Mesothelial cell of epicardium (in vitro differentiated cells): ENCODE results near the gene YIPF2. TPM values are rescaled to one million over a fixed set of nuclear protein-coding genes. Genes with fewer than 3 reads are reported as not detected.

ENCODE experiments used
- DNase-seq, 2 experiments: peaks; one replicate each; pipeline ENCODE4 v3.0.0; 2021; ENCODE audit warnings: low spot score in 2 of 2; ENCODE audit not compliant: unreplicated experiment in 2 of 2
- H3K27ac Mint-ChIP-seq: 2 replicates; pipeline ENCODE4 v1.8.0; 2021; ENCODE audit warnings: mixed read lengths
- H3K27me3 Mint-ChIP-seq: 2 replicates; pipeline ENCODE4 v1.8.0; 2021; ENCODE audit warnings: low read depth, mixed read lengths
- H3K36me3 Mint-ChIP-seq: 2 replicates; pipeline ENCODE4 v1.8.0; 2021; ENCODE audit warnings: mixed read lengths
- H3K4me1 Mint-ChIP-seq: 2 replicates; pipeline ENCODE4 v1.8.0; 2021; ENCODE audit warnings: mixed read lengths
- H3K4me3 Mint-ChIP-seq: 2 replicates; pipeline ENCODE4 v1.8.0; 2021; ENCODE audit warnings: mild to moderate bottlenecking, moderate library complexity, mixed read lengths
- H3K9me3 Mint-ChIP-seq: 2 replicates; pipeline ENCODE4 v1.8.0; 2021; ENCODE audit warnings: mixed read lengths
- total RNA-seq: library from RNA; stranded (reverse); gene quantifications from 3 replicates; pipeline ENCODE4 v1.2.1, GENCODE V29; 2021
- TF ChIP-seq, protein P1 (sequence below): fragments of 200-600 bp; sonication (generic); IDR thresholded peaks from one replicate; pipeline ENCODE4 v1.5.0; 2021; ENCODE audit warnings: antibody characterized with exemption; ENCODE audit not compliant: unreplicated experiment

Gene YIPF2
- total RNA-seq, 1 donor from 2014 or later: 62.8 TPM

DNA sequence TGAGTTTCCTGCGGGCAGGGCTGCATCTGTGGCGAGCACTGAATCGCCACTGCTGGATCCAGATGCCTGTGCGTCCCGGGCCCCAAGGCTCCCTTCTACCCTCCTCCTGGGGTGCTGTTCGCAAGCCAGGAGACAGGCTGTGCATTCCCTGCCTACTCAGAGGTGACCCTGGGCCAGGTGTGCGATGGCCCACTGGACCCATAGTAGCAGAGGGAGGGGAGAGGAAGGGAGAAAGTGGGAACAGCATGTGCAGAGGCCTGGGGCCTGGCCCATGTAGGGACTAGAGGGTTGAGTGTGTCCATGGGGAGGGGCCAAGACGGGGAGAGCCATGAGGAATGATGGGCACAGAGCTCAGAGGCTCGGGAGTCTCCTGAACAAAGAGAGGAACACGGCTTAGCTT, 29.8 kb downstream of the YIPF2 start:
- Mint-ChIP-seq H3K9me3 (peaks cover 7% of the 10 kb centered on the region), H3K4me3 (no peak overlapping the region), H3K4me1 (peaks cover 15% of the 10 kb centered on the region), H3K27ac (no peak overlapping the region), H3K27me3 (no peaks in the 10 kb centered on the region), H3K36me3 (peaks cover 6% of the 10 kb centered on the region)
- DNase-seq: no peak
- TF ChIP-seq, protein P1, sequence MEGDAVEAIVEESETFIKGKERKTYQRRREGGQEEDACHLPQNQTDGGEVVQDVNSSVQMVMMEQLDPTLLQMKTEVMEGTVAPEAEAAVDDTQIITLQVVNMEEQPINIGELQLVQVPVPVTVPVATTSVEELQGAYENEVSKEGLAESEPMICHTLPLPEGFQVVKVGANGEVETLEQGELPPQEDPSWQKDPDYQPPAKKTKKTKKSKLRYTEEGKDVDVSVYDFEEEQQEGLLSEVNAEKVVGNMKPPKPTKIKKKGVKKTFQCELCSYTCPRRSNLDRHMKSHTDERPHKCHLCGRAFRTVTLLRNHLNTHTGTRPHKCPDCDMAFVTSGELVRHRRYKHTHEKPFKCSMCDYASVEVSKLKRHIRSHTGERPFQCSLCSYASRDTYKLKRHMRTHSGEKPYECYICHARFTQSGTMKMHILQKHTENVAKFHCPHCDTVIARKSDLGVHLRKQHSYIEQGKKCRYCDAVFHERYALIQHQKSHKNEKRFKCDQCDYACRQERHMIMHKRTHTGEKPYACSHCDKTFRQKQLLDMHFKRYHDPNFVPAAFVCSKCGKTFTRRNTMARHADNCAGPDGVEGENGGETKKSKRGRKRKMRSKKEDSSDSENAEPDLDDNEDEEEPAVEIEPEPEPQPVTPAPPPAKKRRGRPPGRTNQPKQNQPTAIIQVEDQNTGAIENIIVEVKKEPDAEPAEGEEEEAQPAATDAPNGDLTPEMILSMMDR: no peak

DNA sequence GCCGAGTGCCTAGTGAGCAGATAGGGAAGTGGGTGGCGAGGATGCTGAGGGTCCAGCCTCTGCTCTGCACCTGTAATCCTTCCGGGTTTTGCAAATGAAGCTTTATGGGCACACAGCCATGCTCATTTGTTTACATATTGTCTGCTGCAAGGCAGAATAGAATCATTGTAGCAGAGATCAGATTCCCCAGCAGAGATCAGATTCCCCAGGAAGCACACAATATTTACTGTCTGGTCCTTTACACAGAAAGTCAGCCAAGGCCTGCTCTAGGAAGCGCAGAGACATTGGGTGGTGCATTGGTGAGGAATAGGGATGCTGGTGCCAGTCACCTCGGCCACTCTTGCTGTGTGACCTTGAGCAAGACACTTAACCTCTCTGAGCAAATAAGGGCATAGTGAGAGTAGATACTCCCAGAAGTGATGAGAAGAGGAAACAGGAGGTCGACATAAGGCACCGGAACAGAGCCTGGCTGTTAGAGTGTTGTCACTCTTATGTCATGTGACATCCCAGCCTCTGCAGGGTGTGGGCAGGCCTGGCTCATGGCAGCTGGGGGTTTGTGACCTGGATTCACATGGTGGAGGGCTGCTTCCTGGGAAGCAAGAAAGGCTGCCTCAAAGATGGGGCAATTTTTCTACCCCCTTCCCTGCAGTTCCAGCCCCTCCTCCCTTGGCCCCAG, 31.4 kb downstream of the YIPF2 start:
- Mint-ChIP-seq H3K4me3 (no peak overlapping the region), H3K36me3 (no peaks in the 10 kb centered on the region), H3K27me3 (no peaks in the 10 kb centered on the region), H3K4me1 (peaks cover 21% of the 10 kb centered on the region), H3K9me3 (no peaks in the 10 kb centered on the region), H3K27ac (peak overlapping the region; percentile 67)
- no peak for DNase-seq
- TF ChIP-seq, protein P1: no peak

DNA sequence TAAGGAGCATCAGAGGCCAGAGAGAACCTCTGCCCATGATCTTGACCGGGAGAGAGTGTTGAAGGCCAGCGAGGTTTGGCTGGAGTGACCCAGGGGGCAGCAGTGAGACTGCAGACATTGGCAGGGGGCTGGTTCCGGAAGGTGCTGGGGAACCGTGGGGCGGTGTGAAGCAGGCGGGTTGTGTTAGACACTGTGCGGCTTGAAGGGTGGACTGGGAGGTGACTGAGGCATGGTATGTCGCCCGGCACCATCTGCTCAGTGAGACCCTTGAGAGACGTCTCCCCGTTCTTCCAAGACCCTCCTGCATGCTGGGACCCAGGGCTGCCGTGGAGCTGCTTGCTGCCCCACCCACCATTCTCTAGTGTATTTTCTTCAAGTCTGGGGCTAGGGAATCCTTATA, 32.5 kb downstream of the YIPF2 start:
- no peak for DNase-seq
- TF ChIP-seq, protein P1: no peak
- Mint-ChIP-seq H3K27me3 (no peaks in the 10 kb centered on the region), H3K27ac (peak overlapping the region; percentile 67), H3K36me3 (no peaks in the 10 kb centered on the region), H3K4me3 (no peak overlapping the region), H3K4me1 (peaks cover 31% of the 10 kb centered on the region), H3K9me3 (no peaks in the 10 kb centered on the region)

DNA sequence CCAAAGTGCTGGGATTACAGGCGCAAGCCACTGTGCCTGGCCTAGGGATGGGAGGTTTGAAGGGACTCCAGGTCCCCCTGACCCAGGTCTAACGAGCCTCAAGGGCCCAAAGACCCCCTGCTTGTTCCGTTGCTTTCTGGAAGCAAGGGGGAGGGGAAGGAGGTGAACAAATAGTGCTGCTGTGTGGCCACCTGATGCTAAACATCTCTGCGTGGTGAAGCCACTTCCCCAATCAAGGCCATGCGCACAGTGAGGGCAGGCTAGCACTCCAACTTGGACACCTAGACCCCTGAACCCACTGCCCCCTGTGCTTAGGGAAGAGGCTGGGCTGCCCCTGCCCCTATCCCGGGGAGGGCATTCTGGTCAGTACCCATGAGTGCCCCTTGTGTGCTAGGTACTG, 33.1 kb downstream of the YIPF2 start:
- no peaks in the 10 kb centered on the region for H3K27me3 Mint-ChIP-seq
- no peak overlapping the region for H3K27ac Mint-ChIP-seq
- no peak overlapping the region for H3K4me3 Mint-ChIP-seq
- peaks cover 32% of the 10 kb centered on the region for H3K4me1 Mint-ChIP-seq
- DNase-seq: no peak
- H3K9me3 Mint-ChIP-seq: no peaks in the 10 kb centered on the region
- no peaks in the 10 kb centered on the region for H3K36me3 Mint-ChIP-seq
- TF ChIP-seq, protein P1: no peak

DNA sequence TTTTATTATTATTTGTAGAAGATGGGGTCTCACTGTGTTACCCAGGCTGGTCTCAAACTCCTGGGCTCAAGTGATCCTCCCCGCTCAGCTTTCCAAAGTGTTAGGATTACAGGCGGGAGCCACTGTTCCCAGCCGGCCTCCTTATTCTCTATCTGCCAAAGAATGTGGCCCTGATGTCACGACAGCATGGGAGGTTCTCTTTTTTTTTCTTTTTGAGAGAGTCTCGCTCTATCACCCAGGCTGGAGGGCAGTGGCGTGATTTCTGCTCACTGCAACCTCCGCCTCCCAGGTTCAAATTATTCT, 33.6 kb downstream of the YIPF2 start:
- TF ChIP-seq, protein P1: no peak
- Mint-ChIP-seq H3K4me1 (peaks cover 32% of the 10 kb centered on the region), H3K27ac (peak overlapping the region; percentile 89), H3K4me3 (no peak overlapping the region), H3K27me3 (no peaks in the 10 kb centered on the region), H3K9me3 (no peaks in the 10 kb centered on the region), H3K36me3 (no peaks in the 10 kb centered on the region)
- no peak for DNase-seq

DNA sequence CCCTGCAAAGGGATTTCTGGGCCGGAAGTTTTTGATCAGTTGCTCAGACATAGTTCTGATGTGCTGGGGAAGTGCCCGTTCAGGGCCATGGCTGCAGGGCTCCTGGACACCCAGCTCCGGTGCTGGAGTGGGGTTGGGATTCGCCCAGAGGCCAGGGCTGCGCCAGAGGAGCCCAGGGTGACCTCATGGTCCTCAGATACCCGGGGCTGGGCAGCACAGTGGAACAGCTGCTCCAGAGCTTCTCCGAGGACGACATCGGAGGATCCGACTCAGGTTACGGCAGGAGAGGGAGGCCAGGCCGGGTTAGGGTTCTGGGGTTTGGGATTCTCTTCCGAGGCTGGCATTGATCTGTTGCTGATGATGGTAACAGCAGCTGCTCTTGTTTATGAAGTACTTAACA, 36.2 kb downstream of the YIPF2 start:
- no peaks in the 10 kb centered on the region for H3K27me3 Mint-ChIP-seq
- H3K9me3 Mint-ChIP-seq: no peaks in the 10 kb centered on the region
- peak overlapping the region; percentile 99 for H3K27ac Mint-ChIP-seq
- DNase-seq: no peak
- H3K4me1 Mint-ChIP-seq: peaks cover 47% of the 10 kb centered on the region
- H3K36me3 Mint-ChIP-seq: no peaks in the 10 kb centered on the region
- TF ChIP-seq, protein P1: no peak
- H3K4me3 Mint-ChIP-seq: peak overlapping the region; percentile 56
